ENCODE data around the gene ADGRL1.

Gene ADGRL1

DNA sequence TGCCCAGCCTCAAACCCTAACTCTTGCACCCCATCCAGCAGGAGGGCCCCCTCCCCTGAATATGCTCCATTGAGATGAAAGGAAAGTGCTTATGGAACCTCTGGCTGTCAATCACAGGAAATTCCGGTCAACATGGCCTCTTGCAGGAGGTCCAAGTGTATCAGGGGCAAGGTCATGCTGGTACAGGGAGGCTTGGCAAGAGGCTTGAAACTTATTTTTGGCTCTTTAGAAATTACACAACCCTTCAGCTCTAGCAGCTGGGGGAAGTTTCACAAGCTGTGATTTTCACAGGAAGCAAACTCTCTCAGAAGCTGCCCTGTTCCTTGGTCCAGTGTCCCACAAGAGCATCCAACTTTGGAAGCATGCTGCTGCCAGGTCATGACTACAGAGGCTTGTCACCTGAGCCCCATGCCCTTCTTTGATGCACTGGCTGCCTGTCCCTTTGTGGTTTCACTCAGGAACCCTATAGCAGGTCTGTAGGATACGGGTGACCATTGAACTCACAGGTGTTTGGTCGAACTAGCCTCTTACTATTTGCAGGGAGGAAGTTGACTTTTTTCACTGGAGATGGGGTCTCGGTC, 78.0 kb downstream of the ADGRL1 start:
- H3K27ac ChIP-seq (replicated peaks): no peak overlapping the region
- no peaks in the 10 kb centered on the region for H3K27me3 ChIP-seq (ENCODE audit: insufficient read depth, poor library complexity, severe bottlenecking)
- TF ChIP-seq SPI1 (IDR thresholded peaks at IDR 0.05; ENCODE audit: borderline replicate concordance, low read depth) (no peak), GABPA (IDR thresholded peaks at IDR 0.05; ENCODE audit: low read depth) (no peak), POLR2AphosphoS5 (IDR thresholded peaks at IDR 0.05; ENCODE audit: low read depth) (no peak)
- TF ChIP-seq, protein P1, sequence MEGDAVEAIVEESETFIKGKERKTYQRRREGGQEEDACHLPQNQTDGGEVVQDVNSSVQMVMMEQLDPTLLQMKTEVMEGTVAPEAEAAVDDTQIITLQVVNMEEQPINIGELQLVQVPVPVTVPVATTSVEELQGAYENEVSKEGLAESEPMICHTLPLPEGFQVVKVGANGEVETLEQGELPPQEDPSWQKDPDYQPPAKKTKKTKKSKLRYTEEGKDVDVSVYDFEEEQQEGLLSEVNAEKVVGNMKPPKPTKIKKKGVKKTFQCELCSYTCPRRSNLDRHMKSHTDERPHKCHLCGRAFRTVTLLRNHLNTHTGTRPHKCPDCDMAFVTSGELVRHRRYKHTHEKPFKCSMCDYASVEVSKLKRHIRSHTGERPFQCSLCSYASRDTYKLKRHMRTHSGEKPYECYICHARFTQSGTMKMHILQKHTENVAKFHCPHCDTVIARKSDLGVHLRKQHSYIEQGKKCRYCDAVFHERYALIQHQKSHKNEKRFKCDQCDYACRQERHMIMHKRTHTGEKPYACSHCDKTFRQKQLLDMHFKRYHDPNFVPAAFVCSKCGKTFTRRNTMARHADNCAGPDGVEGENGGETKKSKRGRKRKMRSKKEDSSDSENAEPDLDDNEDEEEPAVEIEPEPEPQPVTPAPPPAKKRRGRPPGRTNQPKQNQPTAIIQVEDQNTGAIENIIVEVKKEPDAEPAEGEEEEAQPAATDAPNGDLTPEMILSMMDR (IDR thresholded peaks at IDR 0.05; ENCODE audit: insufficient read depth, low read length): no peak
- TF ChIP-seq, protein P2, sequence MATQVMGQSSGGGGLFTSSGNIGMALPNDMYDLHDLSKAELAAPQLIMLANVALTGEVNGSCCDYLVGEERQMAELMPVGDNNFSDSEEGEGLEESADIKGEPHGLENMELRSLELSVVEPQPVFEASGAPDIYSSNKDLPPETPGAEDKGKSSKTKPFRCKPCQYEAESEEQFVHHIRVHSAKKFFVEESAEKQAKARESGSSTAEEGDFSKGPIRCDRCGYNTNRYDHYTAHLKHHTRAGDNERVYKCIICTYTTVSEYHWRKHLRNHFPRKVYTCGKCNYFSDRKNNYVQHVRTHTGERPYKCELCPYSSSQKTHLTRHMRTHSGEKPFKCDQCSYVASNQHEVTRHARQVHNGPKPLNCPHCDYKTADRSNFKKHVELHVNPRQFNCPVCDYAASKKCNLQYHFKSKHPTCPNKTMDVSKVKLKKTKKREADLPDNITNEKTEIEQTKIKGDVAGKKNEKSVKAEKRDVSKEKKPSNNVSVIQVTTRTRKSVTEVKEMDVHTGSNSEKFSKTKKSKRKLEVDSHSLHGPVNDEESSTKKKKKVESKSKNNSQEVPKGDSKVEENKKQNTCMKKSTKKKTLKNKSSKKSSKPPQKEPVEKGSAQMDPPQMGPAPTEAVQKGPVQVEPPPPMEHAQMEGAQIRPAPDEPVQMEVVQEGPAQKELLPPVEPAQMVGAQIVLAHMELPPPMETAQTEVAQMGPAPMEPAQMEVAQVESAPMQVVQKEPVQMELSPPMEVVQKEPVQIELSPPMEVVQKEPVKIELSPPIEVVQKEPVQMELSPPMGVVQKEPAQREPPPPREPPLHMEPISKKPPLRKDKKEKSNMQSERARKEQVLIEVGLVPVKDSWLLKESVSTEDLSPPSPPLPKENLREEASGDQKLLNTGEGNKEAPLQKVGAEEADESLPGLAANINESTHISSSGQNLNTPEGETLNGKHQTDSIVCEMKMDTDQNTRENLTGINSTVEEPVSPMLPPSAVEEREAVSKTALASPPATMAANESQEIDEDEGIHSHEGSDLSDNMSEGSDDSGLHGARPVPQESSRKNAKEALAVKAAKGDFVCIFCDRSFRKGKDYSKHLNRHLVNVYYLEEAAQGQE (IDR thresholded peaks at IDR 0.05; ENCODE audit: insufficient replicate concordance, low read depth): no peak
- no peak overlapping the region for H3K4me3 ChIP-seq (replicated peaks; ENCODE audit: insufficient read depth, low read length)
- peak in 1 of 2 experiments; percentile 57 for DNase-seq (ENCODE audit: low read depth in 1 of 2, low spot score in 1 of 2)

DNA sequence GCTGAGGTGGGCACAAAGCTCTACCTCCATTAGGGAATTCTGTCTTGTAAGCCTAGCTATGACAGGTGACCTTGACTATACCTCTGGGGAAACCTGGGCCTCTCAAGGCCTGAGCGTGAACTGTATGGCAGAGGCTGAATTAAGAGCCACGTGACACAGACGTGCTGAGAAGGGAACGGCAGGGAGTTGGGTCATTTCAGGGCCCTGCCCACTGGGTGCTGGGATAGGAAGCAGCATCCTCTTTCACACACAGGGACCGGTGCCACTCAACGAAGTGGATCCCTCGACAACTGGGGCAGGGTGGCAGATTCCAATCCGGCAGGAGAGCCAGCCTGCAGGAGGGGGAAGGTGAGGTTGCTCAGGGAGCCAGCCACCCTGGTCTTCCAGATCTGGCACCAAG, 78.8 kb downstream of the ADGRL1 start:
- Histone ChIP-seq H3K27me3 (ENCODE audit: insufficient read depth, poor library complexity, severe bottlenecking) (no peaks in the 10 kb centered on the region), H3K4me3 (replicated peaks; ENCODE audit: insufficient read depth, low read length) (no peak overlapping the region), H3K27ac (replicated peaks) (no peak overlapping the region)
- TF ChIP-seq, protein P1 (IDR thresholded peaks at IDR 0.05; ENCODE audit: insufficient read depth, low read length): no peak
- TF ChIP-seq SPI1 (IDR thresholded peaks at IDR 0.05; ENCODE audit: borderline replicate concordance, low read depth) (no peak), GABPA (IDR thresholded peaks at IDR 0.05; ENCODE audit: low read depth) (no peak), POLR2AphosphoS5 (IDR thresholded peaks at IDR 0.05; ENCODE audit: low read depth) (no peak)
- TF ChIP-seq, protein P2 (IDR thresholded peaks at IDR 0.05; ENCODE audit: insufficient replicate concordance, low read depth): no peak
- no peak for DNase-seq (ENCODE audit: low read depth in 1 of 2, low spot score in 1 of 2)

DNA sequence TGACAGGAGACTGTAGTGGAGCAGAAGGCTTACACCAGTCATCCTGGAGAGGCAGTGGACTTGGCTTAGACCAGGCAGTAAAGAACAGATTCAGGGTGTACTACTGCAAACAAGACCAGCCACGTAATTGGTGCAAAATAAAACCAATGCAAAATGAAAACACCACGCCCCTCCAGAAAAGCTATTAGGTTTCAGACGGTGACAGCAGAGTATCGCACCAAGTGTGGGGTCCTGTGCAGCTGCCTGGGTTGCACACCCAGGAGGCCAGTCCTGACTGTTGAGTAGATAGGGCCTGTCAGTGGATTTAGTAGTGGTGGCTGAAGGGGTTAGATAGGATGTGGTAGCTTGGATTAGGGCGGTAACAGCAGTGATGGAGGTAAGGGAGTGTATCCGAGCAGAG, 83.0 kb downstream of the ADGRL1 start:
- Histone ChIP-seq H3K27me3 (ENCODE audit: insufficient read depth, poor library complexity, severe bottlenecking) (no peaks in the 10 kb centered on the region), H3K4me3 (replicated peaks; ENCODE audit: insufficient read depth, low read length) (no peak overlapping the region), H3K27ac (replicated peaks) (no peak overlapping the region)
- TF ChIP-seq SPI1 (IDR thresholded peaks at IDR 0.05; ENCODE audit: borderline replicate concordance, low read depth) (no peak), GABPA (IDR thresholded peaks at IDR 0.05; ENCODE audit: low read depth) (no peak), POLR2AphosphoS5 (IDR thresholded peaks at IDR 0.05; ENCODE audit: low read depth) (no peak)
- TF ChIP-seq, protein P1 (IDR thresholded peaks at IDR 0.05; ENCODE audit: insufficient read depth, low read length): no peak
- TF ChIP-seq, protein P2 (IDR thresholded peaks at IDR 0.05; ENCODE audit: insufficient replicate concordance, low read depth): no peak
- no peak for DNase-seq (ENCODE audit: low read depth in 1 of 2, low spot score in 1 of 2)

Measured in HL-60 (cell line).